Hindlimb muscle (tissue), 1 donor: ENCODE measurements around the gene UBE2D2. TPM values are rescaled to one million over a fixed set of nuclear protein-coding genes. Genes with fewer than 3 reads are reported as not detected.
"Not testable (repeated sequence)": the region's sequence is repeated elsewhere in the genome, so short reads cannot be mapped to it uniquely, and the experiment has no call there.

ENCODE experiments used
- DNase-seq: peaks from one replicate; pipeline ENCODE4 v3.0.0-alpha.2; 2013
- polyA plus RNA-seq: library from polyadenylated mRNA; unstranded; fragments of 120-200 nt; gene quantifications from one replicate; pipeline ENCODE4 v1.2.1, GENCODE V29; 2013; ENCODE audit not compliant: insufficient read length

UBE2D2 gene
- polyA plus RNA-seq, 1 donor = 112 TPM

- no peak for DNase-seq
Observed at GRCh38 chr5:139549162-139549894, 11.8 kb upstream of the UBE2D2 start.

GRCh38 chr5:139550051-139550872, 10.9 kb upstream of the UBE2D2 start:
- not testable (repeated sequence) for DNase-seq

- no peak for DNase-seq
Observed at GRCh38 chr5:139551191-139551889, 9.8 kb upstream of the UBE2D2 start.

- no peak for DNase-seq
Observed at GRCh38 chr5:139552893-139553575, 8.1 kb upstream of the UBE2D2 start.

- DNase-seq = no peak
Observed at GRCh38 chr5:139554264-139554663, 6.9 kb upstream of the UBE2D2 start.

- DNase-seq = no peak
Observed at GRCh38 chr5:139557811-139558210, 3.3 kb upstream of the UBE2D2 start.

- peak; percentile 51 for DNase-seq
Observed at GRCh38 chr5:139561655-139562451, 714 bp downstream of the UBE2D2 start.

- no peak for DNase-seq
Observed at GRCh38 chr5:139562847-139563246, 1.7 kb downstream of the UBE2D2 start.

- DNase-seq = no peak
Observed at GRCh38 chr5:139565411-139566305, 4.5 kb downstream of the UBE2D2 start.

- no peak for DNase-seq
Observed at GRCh38 chr5:139566611-139567010, 5.5 kb downstream of the UBE2D2 start.

- no peak for DNase-seq
Observed at GRCh38 chr5:139569270-139569955, 8.3 kb downstream of the UBE2D2 start.

GRCh38 chr5:139571543-139571942, 10.4 kb downstream of the UBE2D2 start:
- no peak for DNase-seq

GRCh38 chr5:139571966-139572365, 10.8 kb downstream of the UBE2D2 start:
- no peak for DNase-seq

- no peak for DNase-seq
Observed at GRCh38 chr5:139574641-139575312, 13.6 kb downstream of the UBE2D2 start.

- no peak for DNase-seq
Observed at GRCh38 chr5:139575313-139575646, 14.1 kb downstream of the UBE2D2 start.

- DNase-seq = no peak
Observed at GRCh38 chr5:139575751-139576150, 14.6 kb downstream of the UBE2D2 start.

GRCh38 chr5:139577689-139578290, 16.7 kb downstream of the UBE2D2 start:
- no peak for DNase-seq

GRCh38 chr5:139578325-139578724, 17.2 kb downstream of the UBE2D2 start:
- no peak for DNase-seq

GRCh38 chr5:139582181-139582580, 21.0 kb downstream of the UBE2D2 start:
- not testable (repeated sequence) for DNase-seq
